ENCODE measurements around the gene ST14. TPM values are rescaled to one million over a fixed set of nuclear protein-coding genes. Genes with fewer than 3 reads are reported as not detected.

The ST14 gene
- total RNA-seq, 2 donors from 2014 or later: 17.5 to 21.7 TPM

GRCh38 chr11:130187096-130187495, 27.5 kb downstream of the ST14 start:
- Histone ChIP-seq H3K9ac (ENCODE audit: extremely low read depth, low read length, poor library complexity, severe bottlenecking) (no peak overlapping the region), H3K4me1 (ENCODE audit: control insufficient read depth, insufficient read depth, low read length) (no peaks in the 10 kb centered on the region), H3K27me3 (ENCODE audit: control insufficient read depth, insufficient read depth, low read length, poor library complexity, severe bottlenecking) (no peaks in the 10 kb centered on the region), H3K4me3 (ENCODE audit: low read length) (no peak overlapping the region), H3K36me3 (ENCODE audit: control insufficient read depth, insufficient read depth, low read length) (no peaks in the 10 kb centered on the region), H3K9me3 (ENCODE audit: control insufficient read depth, low read length) (no peaks in the 10 kb centered on the region), H3K27ac (ENCODE audit: low read depth, low read length) (no peak overlapping the region)
- no peak overlapping the region for H3K27ac Mint-ChIP-seq
- H3K27me3 Mint-ChIP-seq (ENCODE audit: insufficient read depth): no peaks in the 10 kb centered on the region
- H3K4me1 Mint-ChIP-seq: no peaks in the 10 kb centered on the region
- 93 to 99% methylated on average over 13 of the region's 13 CpGs for WGBS, 2 experiments (ENCODE audit: insufficient coverage in 1 of 2, insufficient read length in 1 of 2)
- peaks cover 2% of the 10 kb centered on the region for H3K36me3 Mint-ChIP-seq (ENCODE audit: low read depth)
- H3K9me3 Mint-ChIP-seq: no peaks in the 10 kb centered on the region
- no peak for DNase-seq
- no peak for TF ChIP-seq CTCF (conservative IDR thresholded peaks at IDR 0.05)
- no peak overlapping the region for H3K4me3 Mint-ChIP-seq

- no peak overlapping the region for H3K27ac ChIP-seq (ENCODE audit: low read depth, low read length)
- no peak overlapping the region for H3K4me3 Mint-ChIP-seq
- H3K9me3 Mint-ChIP-seq: no peaks in the 10 kb centered on the region
- no peaks in the 10 kb centered on the region for H3K4me1 ChIP-seq (ENCODE audit: control insufficient read depth, insufficient read depth, low read length)
- no peaks in the 10 kb centered on the region for H3K9me3 ChIP-seq (ENCODE audit: control insufficient read depth, low read length)
- H3K9ac ChIP-seq (ENCODE audit: extremely low read depth, low read length, poor library complexity, severe bottlenecking): no peak overlapping the region
- no peaks in the 10 kb centered on the region for H3K27me3 ChIP-seq (ENCODE audit: control insufficient read depth, insufficient read depth, low read length, poor library complexity, severe bottlenecking)
- H3K27ac Mint-ChIP-seq: no peak overlapping the region
- H3K4me1 Mint-ChIP-seq: no peaks in the 10 kb centered on the region
- TF ChIP-seq CTCF (conservative IDR thresholded peaks at IDR 0.05): no peak
- 90 to 94% methylated on average over 4 to 14 of the region's 14 CpGs for WGBS, 2 experiments (ENCODE audit: insufficient coverage in 1 of 2, insufficient read length in 1 of 2)
- H3K4me3 ChIP-seq (ENCODE audit: low read length): no peak overlapping the region
- no peaks in the 10 kb centered on the region for H3K27me3 Mint-ChIP-seq (ENCODE audit: insufficient read depth)
- no peaks in the 10 kb centered on the region for H3K36me3 ChIP-seq (ENCODE audit: control insufficient read depth, insufficient read depth, low read length)
- DNase-seq: no peak
- peaks cover 2% of the 10 kb centered on the region for H3K36me3 Mint-ChIP-seq (ENCODE audit: low read depth)
These were observed 28.5 kb downstream of the ST14 start for GRCh38 chr11:130188047-130188446.

DNA sequence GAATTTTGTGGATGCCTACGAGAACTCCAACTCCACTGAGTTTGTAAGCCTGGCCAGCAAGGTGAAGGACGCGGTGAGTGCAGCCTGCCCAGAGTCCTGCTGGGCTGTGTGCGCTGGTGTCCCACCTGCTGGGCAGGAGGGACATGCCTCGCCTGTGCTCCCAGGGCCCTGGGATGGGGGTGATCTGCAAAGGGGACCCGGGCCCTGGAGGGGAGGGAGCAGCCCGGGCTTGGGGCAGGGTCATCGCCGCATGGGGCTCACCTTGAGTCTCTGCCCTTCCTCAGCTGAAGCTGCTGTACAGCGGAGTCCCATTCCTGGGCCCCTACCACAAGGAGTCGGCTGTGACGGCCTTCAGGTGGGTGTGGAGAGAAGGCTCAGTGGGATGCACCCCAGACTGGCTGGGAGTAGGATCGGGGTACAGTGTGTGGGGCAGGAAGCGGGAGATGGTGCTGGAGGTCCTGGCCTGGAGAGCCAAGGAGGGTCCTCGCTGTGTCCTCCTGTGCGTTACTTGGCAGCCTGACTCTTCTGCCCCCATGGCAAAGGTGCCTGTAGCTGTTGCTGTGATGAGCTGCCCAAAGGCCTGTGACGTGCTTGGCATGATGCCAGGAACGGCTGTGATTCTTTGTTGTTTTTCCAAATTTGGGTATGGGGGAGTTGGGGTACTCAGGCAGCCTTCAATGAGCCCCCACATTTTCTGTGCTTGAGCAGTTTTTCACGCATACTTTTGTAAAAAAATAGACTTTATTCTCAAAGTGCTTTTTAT, 29.2 kb downstream of the ST14 start:
- H3K27ac ChIP-seq (ENCODE audit: low read depth, low read length): no peak overlapping the region
- no peaks in the 10 kb centered on the region for H3K27me3 ChIP-seq (ENCODE audit: control insufficient read depth, insufficient read depth, low read length, poor library complexity, severe bottlenecking)
- H3K4me3 ChIP-seq (ENCODE audit: low read length): no peak overlapping the region
- H3K36me3 Mint-ChIP-seq (ENCODE audit: low read depth): peaks cover 2% of the 10 kb centered on the region
- H3K4me1 ChIP-seq (ENCODE audit: control insufficient read depth, insufficient read depth, low read length): no peaks in the 10 kb centered on the region
- 95 to 96% methylated on average over 8 to 19 of the region's 19 CpGs for WGBS, 2 experiments (ENCODE audit: insufficient coverage in 1 of 2, insufficient read length in 1 of 2)
- H3K9me3 Mint-ChIP-seq: peaks cover under 1% of the 10 kb centered on the region
- no peak overlapping the region for H3K4me3 Mint-ChIP-seq
- H3K27me3 Mint-ChIP-seq (ENCODE audit: insufficient read depth): no peaks in the 10 kb centered on the region
- no peaks in the 10 kb centered on the region for H3K9me3 ChIP-seq (ENCODE audit: control insufficient read depth, low read length)
- H3K4me1 Mint-ChIP-seq: no peaks in the 10 kb centered on the region
- no peak overlapping the region for H3K27ac Mint-ChIP-seq
- no peak for DNase-seq
- no peak overlapping the region for H3K9ac ChIP-seq (ENCODE audit: extremely low read depth, low read length, poor library complexity, severe bottlenecking)
- H3K36me3 ChIP-seq (ENCODE audit: control insufficient read depth, insufficient read depth, low read length): no peaks in the 10 kb centered on the region
- no peak for TF ChIP-seq CTCF (conservative IDR thresholded peaks at IDR 0.05)
